Neural cell (in vitro differentiated cells): ENCODE results near the gene KLHL3.

Source experiments
- CTCF ChIP-seq: fragments of 450-650 bp; IDR thresholded peaks from 2 replicates; pipeline ENCODE4 v1.5.1; 2014; ENCODE audit warnings: antibody characterized with exemption, mild to moderate bottlenecking, moderate library complexity; ENCODE audit not compliant: poor library complexity, severe bottlenecking
- EP300 ChIP-seq: fragments of 450-650 bp; conservative IDR thresholded peaks from 2 replicates; pipeline ENCODE4 v1.6.1; 2014; ENCODE audit warnings: antibody characterized with exemption, mild to moderate bottlenecking, moderate library complexity; ENCODE audit not compliant: poor library complexity, severe bottlenecking
- EZH2 ChIP-seq: fragments of 200-600, 300-800 bp; shearing (Covaris generic), sonication (generic); IDR thresholded peaks from 2 replicates; pipeline ENCODE4 v1.6.1; 2014; ENCODE audit warnings: antibody characterized with exemption, low read length, borderline replicate concordance, mild to moderate bottlenecking; ENCODE audit not compliant: insufficient read depth, poor library complexity, severe bottlenecking
- POLR2AphosphoS5 ChIP-seq: IDR thresholded peaks from 2 replicates; pipeline ENCODE4 v1.6.1; 2012
- RAD21 ChIP-seq: fragments of 450-650 bp; conservative IDR thresholded peaks from 2 replicates; pipeline ENCODE4 v1.6.1; 2014; ENCODE audit warnings: antibody characterized with exemption, mild to moderate bottlenecking, moderate library complexity
- REST ChIP-seq: IDR thresholded peaks from 2 replicates; pipeline ENCODE4 v1.6.1; 2012; ENCODE audit warnings: borderline replicate concordance
- TAF1 ChIP-seq: IDR thresholded peaks from 2 replicates; pipeline ENCODE4 v1.6.1; 2012; ENCODE audit warnings: low read depth

DNA sequence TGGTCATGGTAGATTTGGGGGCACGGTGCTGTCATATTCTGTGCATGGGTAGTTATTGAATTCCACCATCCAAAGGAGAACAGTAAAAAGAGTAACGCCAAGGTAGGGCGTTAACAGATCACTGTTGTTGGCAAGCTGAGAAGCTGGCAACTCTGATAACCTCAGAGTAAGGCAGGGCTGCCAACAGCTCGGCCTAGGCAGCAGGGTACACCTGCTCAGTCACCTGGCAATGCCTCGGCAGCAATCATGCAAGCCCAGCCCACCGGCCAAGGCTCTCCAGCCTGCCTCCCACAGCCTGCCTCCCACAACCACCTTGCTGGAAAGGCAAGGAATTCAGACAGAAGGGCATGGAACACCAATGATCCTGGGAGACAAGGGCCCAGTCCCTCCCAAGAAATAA lies 63.9 kb downstream of the KLHL3 start:
- TF ChIP-seq CTCF (no peak), EZH2 (no peak), RAD21 (no peak), REST (no peak), TAF1 (no peak), POLR2AphosphoS5 (no peak), EP300 (no peak)
